K562 (cell line): ENCODE data around the gene CDH16. TPM values are rescaled to one million over a fixed set of nuclear protein-coding genes. Genes with fewer than 3 reads are reported as not detected.
A peak's percentile ranks its signal among the peaks of the same experiment; 100 is the strongest.

Experiments
- BCOR ChIP-seq: fragments of 450-650 bp; IDR thresholded peaks from 2 replicates; pipeline ENCODE4 v1.6.1; 2016
- MTA1 ChIP-seq: fragments of 450-650 bp; IDR thresholded peaks from 2 replicates; pipeline ENCODE4 v1.6.1; 2017; ENCODE audit warnings: borderline replicate concordance
- PRPF4 ChIP-seq: fragments of 200-400 bp; formaldehyde crosslinking; IDR thresholded peaks from one replicate; pipeline ENCODE4 v1.6.1; 2017; ENCODE audit warnings: low read length, low read depth, mild to moderate bottlenecking; ENCODE audit not compliant: insufficient read depth, poor library complexity, severe bottlenecking
- SETDB1 ChIP-seq: IDR thresholded peaks from one replicate; pipeline ENCODE4 v1.6.1; 2012; ENCODE audit warnings: low read length, control low read depth, inconsistent platforms
- TRIM28 ChIP-seq: fragments of 450-650 bp; IDR thresholded peaks from 2 replicates; pipeline ENCODE4 v1.6.1; 2017
- ZFP36 ChIP-seq: fragments of 150-350 bp; IDR thresholded peaks from 2 replicates; pipeline ENCODE4 v1.6.1; 2018; ENCODE audit warnings: low read length, low read depth; ENCODE audit not compliant: partially characterized antibody
- ZNF143 ChIP-seq: sonication (generic); formaldehyde crosslinking; IDR thresholded peaks from 2 replicates; pipeline ENCODE4 v1.9.0; 2022; ENCODE audit warnings: mild to moderate bottlenecking, missing genetic modification reagents
- ZNF165 ChIP-seq: fragments of 250-450 bp; sonication (Bioruptor Pico); IDR thresholded peaks from 2 replicates; pipeline ENCODE4 v1.4.0; 2020; ENCODE audit warnings: borderline replicate concordance
- ZNF184 ChIP-seq: sonication (generic); formaldehyde crosslinking; IDR thresholded peaks from 2 replicates; pipeline ENCODE4 v1.5.0; 2020; ENCODE audit warnings: missing genetic modification reagents
- polyA plus RNA-seq, 8 experiments: library from polyadenylated mRNA; depleted of rRNA in 4 of 8; stranded (reverse) in 5 of 8; unstranded in 3 of 8; fragments of >200 nt; fragmentation: Nextera tagmentation in 2 of 8; fragmentation: Illumina TruSeq in 1 of 8; extraction: Ambion mirVana in 2 of 8; extraction: Trizol in 1 of 8; gene quantifications; 2 replicates each; pipeline versions ENCODE4 v1.2.1 to v1.2.3, GENCODE V29; 2011 to 2014; ENCODE audit warnings: inconsistent platforms in 1 of 8, missing spikeins in 1 of 8
- total RNA-seq, 7 experiments: library from RNA; depleted of rRNA in 6 of 7; stranded (reverse); fragments of >200 nt in 6 of 7; fragmentation: Illumina TruSeq in 2 of 7; extraction: Trizol in 2 of 7; gene quantifications; 2 replicates each; pipeline versions ENCODE4 v1.2.1 to v1.2.3, GENCODE V29; 2011 to 2021; ENCODE audit warnings: low replicate concordance in 1 of 7
- TF ChIP-seq, protein P1 (sequence below), 2 experiments: fragments of 450-650 bp; formaldehyde crosslinking in 1 of 2; IDR thresholded peaks; 2 replicates each; pipeline versions ENCODE4 v1.4.0 to v1.6.1; 2014 to 2020; ENCODE audit warnings: mild to moderate bottlenecking in 2 of 2, borderline replicate concordance in 1 of 2, low read depth in 1 of 2
- TF ChIP-seq, protein P2 (sequence below), 3 experiments: fragments of 200-800 bp in 1 of 3; fragments of 250-450 bp in 1 of 3; fragments of 450-650 bp in 1 of 3; sonication (Bioruptor Pico) in 1 of 3; sonication (Bioruptor generic) in 1 of 3; formaldehyde crosslinking in 1 of 3; IDR thresholded peaks; 2 replicates each; pipeline versions ENCODE4 v1.6.1 to v1.8.0; 2016 to 2022; ENCODE audit warnings: mild to moderate bottlenecking in 2 of 3, missing genetic modification characterization in 2 of 3, missing compliant biosample characterization in 1 of 3, moderate library complexity in 1 of 3
- TF ChIP-seq, protein P3 (sequence below): fragments of 450-650 bp; IDR thresholded peaks from 2 replicates; pipeline ENCODE4 v1.6.1; 2018; ENCODE audit not compliant: partially characterized antibody

Gene CDH16
- total and polyA plus RNA-seq, 9 of the 15 experiments (the other 6 are each of a cell fraction or from before 2014, with no cell fraction given) = not detected

DNA sequence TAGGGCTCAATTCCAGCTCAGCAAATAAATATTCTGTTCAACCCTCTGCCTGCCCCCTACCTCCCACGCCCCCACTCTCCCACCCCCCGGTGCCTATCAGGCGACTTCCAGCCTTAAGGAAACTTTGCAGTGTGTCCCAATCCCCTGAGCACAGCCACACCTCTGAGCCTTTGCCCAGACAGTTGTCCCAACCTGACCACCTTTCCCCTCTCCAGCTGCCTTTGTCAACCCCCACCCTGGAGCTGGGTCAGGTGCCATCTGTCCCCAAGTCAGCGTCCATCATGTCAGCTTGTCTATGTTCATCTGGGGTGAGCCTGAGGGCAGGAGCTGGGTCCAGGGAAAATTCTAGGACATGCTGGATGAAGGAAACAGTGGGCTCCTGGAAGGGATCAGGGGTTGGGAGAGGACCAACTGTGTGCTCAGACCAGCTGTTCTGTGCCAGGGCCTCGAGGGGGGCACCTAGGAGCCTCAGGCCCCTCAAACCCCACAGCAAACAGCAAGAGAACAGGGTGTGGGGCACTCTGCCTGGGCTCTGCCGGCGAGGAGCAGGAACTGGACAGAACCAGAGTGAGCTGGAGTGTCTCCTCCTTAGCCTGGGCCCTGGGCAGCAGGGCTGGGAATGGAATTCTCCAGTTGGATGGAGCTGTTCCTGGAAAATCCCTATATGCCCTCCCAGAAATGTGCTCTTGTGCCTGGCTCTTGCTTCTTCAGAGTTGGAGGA, 17.8 kb downstream of the CDH16 start (continued):
- TF ChIP-seq, protein P1, sequence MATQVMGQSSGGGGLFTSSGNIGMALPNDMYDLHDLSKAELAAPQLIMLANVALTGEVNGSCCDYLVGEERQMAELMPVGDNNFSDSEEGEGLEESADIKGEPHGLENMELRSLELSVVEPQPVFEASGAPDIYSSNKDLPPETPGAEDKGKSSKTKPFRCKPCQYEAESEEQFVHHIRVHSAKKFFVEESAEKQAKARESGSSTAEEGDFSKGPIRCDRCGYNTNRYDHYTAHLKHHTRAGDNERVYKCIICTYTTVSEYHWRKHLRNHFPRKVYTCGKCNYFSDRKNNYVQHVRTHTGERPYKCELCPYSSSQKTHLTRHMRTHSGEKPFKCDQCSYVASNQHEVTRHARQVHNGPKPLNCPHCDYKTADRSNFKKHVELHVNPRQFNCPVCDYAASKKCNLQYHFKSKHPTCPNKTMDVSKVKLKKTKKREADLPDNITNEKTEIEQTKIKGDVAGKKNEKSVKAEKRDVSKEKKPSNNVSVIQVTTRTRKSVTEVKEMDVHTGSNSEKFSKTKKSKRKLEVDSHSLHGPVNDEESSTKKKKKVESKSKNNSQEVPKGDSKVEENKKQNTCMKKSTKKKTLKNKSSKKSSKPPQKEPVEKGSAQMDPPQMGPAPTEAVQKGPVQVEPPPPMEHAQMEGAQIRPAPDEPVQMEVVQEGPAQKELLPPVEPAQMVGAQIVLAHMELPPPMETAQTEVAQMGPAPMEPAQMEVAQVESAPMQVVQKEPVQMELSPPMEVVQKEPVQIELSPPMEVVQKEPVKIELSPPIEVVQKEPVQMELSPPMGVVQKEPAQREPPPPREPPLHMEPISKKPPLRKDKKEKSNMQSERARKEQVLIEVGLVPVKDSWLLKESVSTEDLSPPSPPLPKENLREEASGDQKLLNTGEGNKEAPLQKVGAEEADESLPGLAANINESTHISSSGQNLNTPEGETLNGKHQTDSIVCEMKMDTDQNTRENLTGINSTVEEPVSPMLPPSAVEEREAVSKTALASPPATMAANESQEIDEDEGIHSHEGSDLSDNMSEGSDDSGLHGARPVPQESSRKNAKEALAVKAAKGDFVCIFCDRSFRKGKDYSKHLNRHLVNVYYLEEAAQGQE (IDR thresholded peaks at IDR 0.05; ENCODE audit: borderline replicate concordance) = peak; percentile 77
- TF ChIP-seq, protein P1 (CRISPR knock-in tag; IDR thresholded peaks at IDR 0.05; ENCODE audit: low read depth) = no peak
- TF ChIP-seq PRPF4 (no peak), ZFP36 (no peak), BCOR (no peak), SETDB1 (no peak), TRIM28 (no peak), MTA1 (no peak), ZNF143 (no peak), ZNF165 (CRISPR knock-in tag) (no peak), ZNF184 (CRISPR knock-in tag) (no peak)
- TF ChIP-seq, protein P2, sequence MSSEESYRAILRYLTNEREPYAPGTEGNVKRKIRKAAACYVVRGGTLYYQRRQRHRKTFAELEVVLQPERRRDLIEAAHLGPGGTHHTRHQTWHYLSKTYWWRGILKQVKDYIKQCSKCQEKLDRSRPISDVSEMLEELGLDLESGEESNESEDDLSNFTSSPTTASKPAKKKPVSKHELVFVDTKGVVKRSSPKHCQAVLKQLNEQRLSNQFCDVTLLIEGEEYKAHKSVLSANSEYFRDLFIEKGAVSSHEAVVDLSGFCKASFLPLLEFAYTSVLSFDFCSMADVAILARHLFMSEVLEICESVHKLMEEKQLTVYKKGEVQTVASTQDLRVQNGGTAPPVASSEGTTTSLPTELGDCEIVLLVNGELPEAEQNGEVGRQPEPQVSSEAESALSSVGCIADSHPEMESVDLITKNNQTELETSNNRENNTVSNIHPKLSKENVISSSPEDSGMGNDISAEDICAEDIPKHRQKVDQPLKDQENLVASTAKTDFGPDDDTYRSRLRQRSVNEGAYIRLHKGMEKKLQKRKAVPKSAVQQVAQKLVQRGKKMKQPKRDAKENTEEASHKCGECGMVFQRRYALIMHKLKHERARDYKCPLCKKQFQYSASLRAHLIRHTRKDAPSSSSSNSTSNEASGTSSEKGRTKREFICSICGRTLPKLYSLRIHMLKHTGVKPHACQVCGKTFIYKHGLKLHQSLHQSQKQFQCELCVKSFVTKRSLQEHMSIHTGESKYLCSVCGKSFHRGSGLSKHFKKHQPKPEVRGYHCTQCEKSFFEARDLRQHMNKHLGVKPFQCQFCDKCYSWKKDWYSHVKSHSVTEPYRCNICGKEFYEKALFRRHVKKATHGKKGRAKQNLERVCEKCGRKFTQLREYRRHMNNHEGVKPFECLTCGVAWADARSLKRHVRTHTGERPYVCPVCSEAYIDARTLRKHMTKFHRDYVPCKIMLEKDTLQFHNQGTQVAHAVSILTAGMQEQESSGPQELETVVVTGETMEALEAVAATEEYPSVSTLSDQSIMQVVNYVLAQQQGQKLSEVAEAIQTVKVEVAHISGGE (CRISPR knock-in tag; IDR thresholded peaks at IDR 0.05) = no peak
- TF ChIP-seq, protein P3, sequence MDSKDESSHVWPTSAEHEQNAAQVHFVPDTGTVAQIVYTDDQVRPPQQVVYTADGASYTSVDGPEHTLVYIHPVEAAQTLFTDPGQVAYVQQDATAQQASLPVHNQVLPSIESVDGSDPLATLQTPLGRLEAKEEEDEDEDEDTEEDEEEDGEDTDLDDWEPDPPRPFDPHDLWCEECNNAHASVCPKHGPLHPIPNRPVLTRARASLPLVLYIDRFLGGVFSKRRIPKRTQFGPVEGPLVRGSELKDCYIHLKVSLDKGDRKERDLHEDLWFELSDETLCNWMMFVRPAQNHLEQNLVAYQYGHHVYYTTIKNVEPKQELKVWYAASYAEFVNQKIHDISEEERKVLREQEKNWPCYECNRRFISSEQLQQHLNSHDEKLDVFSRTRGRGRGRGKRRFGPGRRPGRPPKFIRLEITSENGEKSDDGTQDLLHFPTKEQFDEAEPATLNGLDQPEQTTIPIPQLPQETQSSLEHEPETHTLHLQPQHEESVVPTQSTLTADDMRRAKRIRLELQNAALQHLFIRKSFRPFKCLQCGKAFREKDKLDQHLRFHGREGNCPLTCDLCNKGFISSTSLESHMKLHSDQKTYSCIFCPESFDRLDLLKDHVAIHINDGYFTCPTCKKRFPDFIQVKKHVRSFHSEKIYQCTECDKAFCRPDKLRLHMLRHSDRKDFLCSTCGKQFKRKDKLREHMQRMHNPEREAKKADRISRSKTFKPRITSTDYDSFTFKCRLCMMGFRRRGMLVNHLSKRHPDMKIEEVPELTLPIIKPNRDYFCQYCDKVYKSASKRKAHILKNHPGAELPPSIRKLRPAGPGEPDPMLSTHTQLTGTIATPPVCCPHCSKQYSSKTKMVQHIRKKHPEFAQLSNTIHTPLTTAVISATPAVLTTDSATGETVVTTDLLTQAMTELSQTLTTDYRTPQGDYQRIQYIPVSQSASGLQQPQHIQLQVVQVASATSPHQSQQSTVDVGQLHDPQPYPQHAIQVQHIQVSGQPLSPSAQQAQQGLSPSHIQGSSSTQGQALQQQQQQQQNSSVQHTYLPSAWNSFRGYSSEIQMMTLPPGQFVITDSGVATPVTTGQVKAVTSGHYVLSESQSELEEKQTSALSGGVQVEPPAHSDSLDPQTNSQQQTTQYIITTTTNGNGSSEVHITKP = no peak
